Gastrocnemius medialis (tissue), 4 donors: Measurements from ENCODE around the gene OR6X1.
"Not testable (repeated sequence)": the region's sequence is repeated elsewhere in the genome, so short reads cannot be mapped to it uniquely, and the experiment has no call there.

Experiments used
- POLR2A ChIP-seq, 2 donors: fragments of 450-650 bp; IDR thresholded peaks; one replicate each; pipeline ENCODE4 v1.6.1; 2017; ENCODE audit warnings: antibody characterized with exemption in 2 of 2, mild to moderate bottlenecking in 2 of 2, moderate library complexity in 2 of 2
- TF ChIP-seq, protein P1 (sequence below), 5 experiments: fragments of 450-650 bp in 3 of 5; fragments of 200-600 bp in 2 of 5; sonication (generic) in 2 of 5; IDR thresholded peaks in 4 of 5; conservative IDR thresholded peaks in 1 of 5; 1 replicate in 4 of 5; 2 replicates in 1 of 5; pipeline ENCODE4 v1.5.1; 2016 to 2019; ENCODE audit warnings: antibody characterized with exemption in 5 of 5, mild to moderate bottlenecking in 3 of 5, moderate library complexity in 3 of 5

DNA sequence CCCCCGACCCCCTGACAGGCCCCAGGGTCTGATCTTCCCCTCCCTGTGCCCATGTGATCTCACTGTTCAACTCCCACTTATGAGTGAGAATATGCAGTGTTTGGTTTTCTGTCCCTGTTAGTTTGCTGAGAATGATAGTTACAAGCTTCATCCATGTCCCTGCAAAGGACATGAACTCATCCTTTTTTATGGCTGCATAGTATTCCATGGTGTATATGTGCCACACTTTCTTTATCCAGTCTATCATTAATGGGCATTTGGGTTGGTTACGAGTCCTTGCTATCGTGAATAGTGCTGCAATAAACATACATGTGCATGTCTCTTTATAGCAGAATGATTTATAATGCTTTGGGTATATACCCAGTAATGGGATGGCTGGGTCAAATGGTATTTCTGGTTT, 41.7 kb downstream of the OR6X1 start:
- TF ChIP-seq, protein P1, sequence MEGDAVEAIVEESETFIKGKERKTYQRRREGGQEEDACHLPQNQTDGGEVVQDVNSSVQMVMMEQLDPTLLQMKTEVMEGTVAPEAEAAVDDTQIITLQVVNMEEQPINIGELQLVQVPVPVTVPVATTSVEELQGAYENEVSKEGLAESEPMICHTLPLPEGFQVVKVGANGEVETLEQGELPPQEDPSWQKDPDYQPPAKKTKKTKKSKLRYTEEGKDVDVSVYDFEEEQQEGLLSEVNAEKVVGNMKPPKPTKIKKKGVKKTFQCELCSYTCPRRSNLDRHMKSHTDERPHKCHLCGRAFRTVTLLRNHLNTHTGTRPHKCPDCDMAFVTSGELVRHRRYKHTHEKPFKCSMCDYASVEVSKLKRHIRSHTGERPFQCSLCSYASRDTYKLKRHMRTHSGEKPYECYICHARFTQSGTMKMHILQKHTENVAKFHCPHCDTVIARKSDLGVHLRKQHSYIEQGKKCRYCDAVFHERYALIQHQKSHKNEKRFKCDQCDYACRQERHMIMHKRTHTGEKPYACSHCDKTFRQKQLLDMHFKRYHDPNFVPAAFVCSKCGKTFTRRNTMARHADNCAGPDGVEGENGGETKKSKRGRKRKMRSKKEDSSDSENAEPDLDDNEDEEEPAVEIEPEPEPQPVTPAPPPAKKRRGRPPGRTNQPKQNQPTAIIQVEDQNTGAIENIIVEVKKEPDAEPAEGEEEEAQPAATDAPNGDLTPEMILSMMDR (IDR thresholded peaks at IDR 0.05 in 4 of 5, conservative IDR thresholded peaks at IDR 0.05 in 1 of 5): not testable (repeated sequence)
- TF ChIP-seq POLR2A (IDR thresholded peaks at IDR 0.05): not testable (repeated sequence)
